ENCODE measurements around the gene ZCCHC3. TPM values are rescaled to one million over a fixed set of nuclear protein-coding genes. Genes with fewer than 3 reads are reported as not detected.

Gene ZCCHC3
- total RNA-seq, 2 donors from 2014 or later: 15.4 to 17.0 TPM

DNA sequence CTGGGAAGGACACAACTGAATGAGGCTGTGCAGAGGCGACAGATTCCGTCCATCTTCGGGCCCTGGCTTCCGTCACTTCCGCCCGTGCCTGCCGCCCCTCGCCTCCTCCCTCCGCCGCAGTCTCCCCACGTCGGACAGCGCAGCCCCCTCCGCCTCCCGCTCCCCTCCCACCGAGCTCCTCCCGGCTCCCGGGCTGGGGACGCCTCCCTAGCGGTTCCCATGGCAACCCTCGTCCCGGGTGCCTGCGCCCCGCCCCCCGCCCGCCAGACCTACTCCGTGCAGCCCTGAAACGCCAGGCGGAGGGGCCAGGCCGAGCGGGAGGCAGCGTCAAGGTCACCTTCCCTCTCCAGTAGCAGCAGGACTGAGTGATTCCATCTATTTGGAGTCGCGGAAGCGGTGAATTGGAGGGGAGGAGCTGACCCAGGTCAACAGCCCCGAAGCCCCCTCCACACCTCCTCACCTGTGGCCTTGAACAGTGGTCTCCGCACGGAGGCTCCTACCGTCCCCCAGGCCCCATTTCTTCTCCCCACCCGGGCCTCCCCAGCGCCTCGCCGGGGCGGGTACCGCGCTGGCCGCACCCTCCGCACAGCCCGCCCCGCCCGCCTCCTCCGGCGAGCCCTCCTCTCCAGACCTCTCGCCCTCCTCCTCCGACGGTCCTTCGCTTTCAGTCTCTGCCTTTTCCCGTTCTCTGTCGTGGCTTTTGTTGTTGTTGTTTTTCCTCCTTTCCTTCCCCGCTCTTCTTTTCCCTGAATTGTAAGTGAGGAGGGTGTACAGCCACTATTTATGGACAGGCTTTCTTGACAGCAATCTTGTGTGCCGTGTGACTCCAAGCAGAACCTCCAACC, 50.5 kb downstream of the ZCCHC3 start:
- Mint-ChIP-seq H3K9me3 (peaks cover 0 to 2% of the 10 kb centered on the region in 2 donors), H3K36me3 (peaks cover 0 to 9% of the 10 kb centered on the region in 2 donors), H3K27ac (peak overlapping the region; percentile 48 to 88)
- ATAC-seq (peak; percentile 76 to 83), DNase-seq (ENCODE audit: low spot score in 2 of 2) (peak; percentile 66 to 70)

DNA sequence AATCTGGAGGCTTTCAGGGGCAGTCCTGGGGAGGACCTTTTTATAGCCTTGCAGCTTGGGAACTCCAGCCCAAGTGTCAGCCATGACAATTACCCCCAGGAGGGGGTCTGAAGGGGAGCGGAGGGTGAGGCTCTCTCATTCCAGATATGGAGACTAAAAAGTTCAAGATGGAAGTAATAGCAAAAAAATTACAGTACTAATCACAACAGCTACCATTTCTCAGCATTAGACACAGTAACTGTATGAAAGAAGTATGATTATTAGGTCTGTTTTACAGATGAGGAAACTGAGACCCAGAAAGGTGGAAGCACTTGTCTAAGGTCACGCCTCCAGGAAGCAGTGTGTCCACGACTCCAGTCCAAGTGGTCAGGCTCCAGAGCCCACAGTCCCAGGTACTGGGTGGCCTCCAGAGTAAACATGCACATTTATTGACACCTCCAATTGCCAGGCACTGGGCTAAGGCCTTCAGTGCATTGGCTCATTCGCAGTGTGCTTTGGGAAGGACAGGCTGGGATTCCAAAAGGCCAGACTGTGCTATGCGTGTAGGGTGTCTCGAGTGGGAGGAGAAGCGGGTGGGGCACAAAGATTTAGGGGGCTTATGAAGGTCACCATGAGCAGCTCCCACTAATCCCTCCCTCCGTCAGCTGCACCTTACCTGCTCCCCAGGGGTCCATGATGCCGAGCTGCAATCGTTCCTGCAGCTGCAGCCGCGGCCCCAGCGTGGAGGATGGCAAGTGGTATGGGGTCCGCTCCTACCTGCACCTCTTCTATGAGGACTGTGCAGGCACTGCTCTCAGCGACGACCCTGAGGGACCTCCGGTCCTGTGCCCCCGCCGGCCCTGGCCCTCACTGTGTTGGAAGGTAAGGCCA, 51.8 kb downstream of the ZCCHC3 start:
- no peak for DNase-seq (ENCODE audit: low spot score in 2 of 2)
- Mint-ChIP-seq H3K9me3 (no peaks in the 10 kb centered on the region), H3K36me3 (no peaks in the 10 kb centered on the region), H3K27ac (peak overlapping the region in 1 of 2 donors; percentile 66)
- ATAC-seq: no peak

Other genes starting within 250 kb of the ZCCHC3 start
- not detected for gene DEFB125, start 209.9 kb upstream of the ZCCHC3 start, total RNA-seq
- gene DEFB126, start 155.0 kb upstream of the ZCCHC3 start, total RNA-seq: not detected
- gene DEFB127, start 140.1 kb upstream of the ZCCHC3 start, total RNA-seq: not detected
- not detected for gene DEFB128, start 107.9 kb upstream of the ZCCHC3 start, total RNA-seq
- gene DEFB129, start 70.3 kb upstream of the ZCCHC3 start, total RNA-seq: not detected
- gene DEFB132, start 39.8 kb upstream of the ZCCHC3 start, total RNA-seq: not detected
- gene C20orf96, start 6.8 kb upstream of the ZCCHC3 start, total RNA-seq: 10 to 100 TPM; 10.1 to 10.3 TPM
- gene SOX12, start 28.0 kb downstream of the ZCCHC3 start, total RNA-seq: 10 to 100 TPM in 1 of 2 donors, 1 to 10 TPM in 1; 4.9 to 11.8 TPM
- gene NRSN2, start 49.5 kb downstream of the ZCCHC3 start, total RNA-seq: 1 to 10 TPM; 4.2 to 8.5 TPM
- 10 to 100 TPM; 31.3 to 39.4 TPM for gene TRIB3, start 83.2 kb downstream of the ZCCHC3 start, total RNA-seq
- gene RBCK1, start 110.7 kb downstream of the ZCCHC3 start, total RNA-seq: 100 to 1,000 TPM; 113 to 150 TPM
- 10 to 100 TPM; 20.2 to 23.9 TPM for gene TBC1D20, start 165.0 kb downstream of the ZCCHC3 start, total RNA-seq
- gene CSNK2A1, start 246.2 kb downstream of the ZCCHC3 start, total RNA-seq: 100 to 1,000 TPM; 154 to 202 TPM